ENCODE measurements around the gene NDST1. TPM values are rescaled to one million over a fixed set of nuclear protein-coding genes. Genes with fewer than 3 reads are reported as not detected.

NDST1 gene
- total and polyA plus RNA-seq, 2 donors (not counting 3 experiments of a cell fraction or from before 2014, with no cell fraction given), result 38.6 to 102 TPM

DNA sequence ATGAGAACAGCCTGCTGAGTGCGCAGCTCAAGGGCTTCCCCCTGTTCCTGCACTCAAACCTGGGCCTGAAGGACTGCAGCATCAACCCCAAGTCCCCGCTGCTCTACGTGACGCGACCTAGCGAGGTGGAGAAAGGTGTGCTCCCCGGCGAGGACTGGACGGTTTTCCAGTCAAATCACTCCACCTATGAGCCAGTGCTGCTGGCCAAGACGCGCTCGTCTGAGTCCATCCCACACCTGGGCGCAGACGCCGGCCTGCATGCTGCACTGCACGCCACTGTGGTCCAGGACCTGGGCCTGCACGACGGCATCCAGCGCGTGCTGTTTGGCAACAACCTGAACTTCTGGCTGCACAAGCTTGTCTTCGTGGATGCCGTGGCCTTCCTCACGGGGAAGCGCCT lies 19.9 kb downstream of the NDST1 start:
- intact Hi-C loops (cut with micrococcal nuclease) (no loop called here), dilution Hi-C loops (cut with MboI; ENCODE audit: extremely low pct_ligation_motif_present, low sequenced_read_pairs) (no loop called here)
- Histone ChIP-seq H3K9me1 (replicated peaks; ENCODE audit: control insufficient read depth, extremely low read depth, insufficient read depth, low read length) (no peaks in the 10 kb centered on the region), H4K20me1 (replicated peaks; ENCODE audit: control insufficient read depth, extremely low read depth, insufficient read depth, low read length) (no peaks in the 10 kb centered on the region), H3K9me3 (replicated peaks; ENCODE audit: control insufficient read depth, insufficient read depth, low read length) (no peaks in the 10 kb centered on the region), H3K36me3 (ENCODE audit: control insufficient read depth in 2 of 2, extremely low read depth in 1 of 2, insufficient read depth in 2 of 2, low read length in 2 of 2) (peaks cover 0 to 24% of the 10 kb centered on the region in 2 experiments), H3K79me2 (ENCODE audit: control insufficient read depth, insufficient read depth, low read length) (peaks cover 20% of the 10 kb centered on the region), H3K27ac (ENCODE audit: insufficient read depth, low read depth, low read length) (no peak overlapping the region), H2AFZ (ENCODE audit: low read depth, low read length) (no peak overlapping the region), H3K4me2 (ENCODE audit: insufficient read depth, low read length) (no peak overlapping the region), H3K4me1 (ENCODE audit: control insufficient read depth, extremely low read depth, insufficient read depth, low read length) (no peaks in the 10 kb centered on the region), H3K9ac (replicated peaks; ENCODE audit: extremely low read depth, insufficient read depth, low read length) (no peak overlapping the region), H3K27me3 (ENCODE audit: control insufficient read depth in 2 of 2, insufficient read depth in 2 of 2, low read length in 2 of 2) (no peaks in the 10 kb centered on the region), H3K4me3 (replicated peaks in 1 of 3; ENCODE audit: insufficient read depth in 1 of 3, low read depth in 1 of 3, low read length in 3 of 3) (no peak overlapping the region)
- TF ChIP-seq FOS (IDR thresholded peaks at IDR 0.05; ENCODE audit: borderline replicate concordance, insufficient read depth, low read length) (no peak), GATA2 (IDR thresholded peaks at IDR 0.05; ENCODE audit: insufficient read depth, insufficient read length, low read depth, low read length) (no peak), JUN (IDR thresholded peaks at IDR 0.05; ENCODE audit: borderline replicate concordance, insufficient read depth, insufficient read length, low read depth) (no peak), EZH2 (IDR thresholded peaks at IDR 0.05; ENCODE audit: borderline replicate concordance, low read depth, low read length, severe bottlenecking) (no peak), POLR2AphosphoS5 (IDR thresholded peaks at IDR 0.05; ENCODE audit: insufficient read depth, low read depth, low read length) (no peak), POLR2A (IDR thresholded peaks at IDR 0.05; ENCODE audit: low read depth, low read length) (no peak)
- TF ChIP-seq, protein P1, sequence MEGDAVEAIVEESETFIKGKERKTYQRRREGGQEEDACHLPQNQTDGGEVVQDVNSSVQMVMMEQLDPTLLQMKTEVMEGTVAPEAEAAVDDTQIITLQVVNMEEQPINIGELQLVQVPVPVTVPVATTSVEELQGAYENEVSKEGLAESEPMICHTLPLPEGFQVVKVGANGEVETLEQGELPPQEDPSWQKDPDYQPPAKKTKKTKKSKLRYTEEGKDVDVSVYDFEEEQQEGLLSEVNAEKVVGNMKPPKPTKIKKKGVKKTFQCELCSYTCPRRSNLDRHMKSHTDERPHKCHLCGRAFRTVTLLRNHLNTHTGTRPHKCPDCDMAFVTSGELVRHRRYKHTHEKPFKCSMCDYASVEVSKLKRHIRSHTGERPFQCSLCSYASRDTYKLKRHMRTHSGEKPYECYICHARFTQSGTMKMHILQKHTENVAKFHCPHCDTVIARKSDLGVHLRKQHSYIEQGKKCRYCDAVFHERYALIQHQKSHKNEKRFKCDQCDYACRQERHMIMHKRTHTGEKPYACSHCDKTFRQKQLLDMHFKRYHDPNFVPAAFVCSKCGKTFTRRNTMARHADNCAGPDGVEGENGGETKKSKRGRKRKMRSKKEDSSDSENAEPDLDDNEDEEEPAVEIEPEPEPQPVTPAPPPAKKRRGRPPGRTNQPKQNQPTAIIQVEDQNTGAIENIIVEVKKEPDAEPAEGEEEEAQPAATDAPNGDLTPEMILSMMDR (IDR thresholded peaks at IDR 0.05; ENCODE audit: extremely low read depth in 1 of 2, insufficient read depth in 1 of 2, low read depth in 1 of 2, low read length in 2 of 2), result no peak
- TF ChIP-seq, protein P2, sequence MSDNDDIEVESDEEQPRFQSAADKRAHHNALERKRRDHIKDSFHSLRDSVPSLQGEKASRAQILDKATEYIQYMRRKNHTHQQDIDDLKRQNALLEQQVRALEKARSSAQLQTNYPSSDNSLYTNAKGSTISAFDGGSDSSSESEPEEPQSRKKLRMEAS (IDR thresholded peaks at IDR 0.05; ENCODE audit: insufficient read depth, insufficient read length), result no peak
- TSS peak; percentile 34 for BruUV-seq (replicated peaks)
- POLR2A ChIA-PET, result no interaction called here
- FAIRE-seq (no peak), DNase-seq (ENCODE audit: low read depth, low spot score) (no peak)
- CTCF ChIA-PET, result interaction anchor here (1.6 kb wide), 1 partner anchor 17 kb away, joined by 7 read pairs; no protein-coding TSS in a partner anchor

Measured in endothelial cell of umbilical vein (primary cell).